Ishikawa (cell line): ENCODE measurements around the gene APBB2.

ENCODE experiments used
- CEBPB ChIP-seq: IDR thresholded peaks from 2 replicates; pipeline ENCODE4 v1.6.1; 2012
- CREB1 ChIP-seq: IDR thresholded peaks from 2 replicates; pipeline ENCODE4 v1.6.1; 2012; ENCODE audit warnings: low read depth
- EGR1 ChIP-seq: IDR thresholded peaks from 2 replicates; pipeline ENCODE4 v1.6.1; 2012
- EP300 ChIP-seq: IDR thresholded peaks from 2 replicates; pipeline ENCODE4 v1.6.1; 2012; ENCODE audit warnings: borderline replicate concordance
- FOXM1 ChIP-seq: IDR thresholded peaks from 2 replicates; pipeline ENCODE4 v1.6.1; 2012; ENCODE audit warnings: low read depth, borderline replicate concordance
- NFIC ChIP-seq: IDR thresholded peaks from 2 replicates; pipeline ENCODE4 v1.6.1; 2012
- RAD21 ChIP-seq: IDR thresholded peaks from 2 replicates; pipeline ENCODE4 v1.6.1; 2012; ENCODE audit warnings: low read depth
- TAF1 ChIP-seq: IDR thresholded peaks from 2 replicates; pipeline ENCODE4 v1.6.1; 2012; ENCODE audit warnings: low read depth, mild to moderate bottlenecking
- TCF12 ChIP-seq: IDR thresholded peaks from 2 replicates; pipeline ENCODE4 v1.6.1; 2012; ENCODE audit warnings: low read depth
- TEAD4 ChIP-seq: IDR thresholded peaks from 2 replicates; pipeline ENCODE4 v1.6.1; 2012
- YY1 ChIP-seq: IDR thresholded peaks from 2 replicates; pipeline ENCODE4 v1.6.1; 2012; ENCODE audit warnings: low read depth
- ZBTB7A ChIP-seq: IDR thresholded peaks from 2 replicates; pipeline ENCODE4 v1.6.1; 2012; ENCODE audit warnings: low read depth
- TF ChIP-seq, protein P1 (sequence below): IDR thresholded peaks from 2 replicates; pipeline ENCODE4 v1.6.1; 2012
- TF ChIP-seq, protein P2 (sequence below): IDR thresholded peaks from 2 replicates; pipeline ENCODE4 v1.6.1; 2012; ENCODE audit warnings: low read depth, mild to moderate bottlenecking
- TF ChIP-seq, protein P3 (sequence below): IDR thresholded peaks from 2 replicates; pipeline ENCODE4 v1.6.1; 2012

The APBB2 gene

DNA sequence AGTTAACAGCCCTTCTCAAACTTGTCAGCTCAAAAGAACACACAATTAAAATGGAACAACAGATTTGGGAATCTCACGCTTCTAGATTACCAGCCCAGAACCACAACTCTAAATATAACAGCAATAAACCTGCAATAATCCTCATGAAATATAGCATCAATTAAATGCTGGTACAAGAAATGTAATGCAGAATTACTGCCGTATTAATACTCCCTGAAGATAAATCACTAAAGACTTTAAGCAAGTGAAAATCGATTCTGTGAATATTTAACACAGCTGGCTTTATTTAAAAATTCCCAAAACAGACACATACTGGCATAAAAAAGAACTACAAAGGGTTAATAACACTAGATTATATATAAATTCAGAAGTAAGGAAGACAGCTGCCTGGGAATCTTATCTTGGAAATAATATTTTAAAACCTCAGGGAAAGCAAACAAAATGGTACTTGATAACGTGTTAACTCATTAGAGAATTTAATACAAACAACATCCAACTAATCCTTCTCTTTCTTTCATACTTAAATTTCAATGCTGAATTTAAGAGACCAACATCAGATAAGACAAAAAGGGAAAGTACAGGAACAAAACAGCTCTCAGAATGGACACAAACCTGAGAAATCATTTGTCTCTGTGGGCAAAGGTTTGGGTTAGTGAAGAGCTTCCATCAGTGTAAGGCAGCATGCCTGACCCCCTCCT, 34.7 kb downstream of the APBB2 start:
- TF ChIP-seq, protein P1, sequence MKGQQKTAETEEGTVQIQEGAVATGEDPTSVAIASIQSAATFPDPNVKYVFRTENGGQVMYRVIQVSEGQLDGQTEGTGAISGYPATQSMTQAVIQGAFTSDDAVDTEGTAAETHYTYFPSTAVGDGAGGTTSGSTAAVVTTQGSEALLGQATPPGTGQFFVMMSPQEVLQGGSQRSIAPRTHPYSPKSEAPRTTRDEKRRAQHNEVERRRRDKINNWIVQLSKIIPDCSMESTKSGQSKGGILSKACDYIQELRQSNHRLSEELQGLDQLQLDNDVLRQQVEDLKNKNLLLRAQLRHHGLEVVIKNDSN = no peak
- TF ChIP-seq ZBTB7A (no peak), FOXM1 (no peak), RAD21 (no peak), TCF12 (no peak), NFIC (no peak), CREB1 (no peak)
- TF ChIP-seq, protein P2, sequence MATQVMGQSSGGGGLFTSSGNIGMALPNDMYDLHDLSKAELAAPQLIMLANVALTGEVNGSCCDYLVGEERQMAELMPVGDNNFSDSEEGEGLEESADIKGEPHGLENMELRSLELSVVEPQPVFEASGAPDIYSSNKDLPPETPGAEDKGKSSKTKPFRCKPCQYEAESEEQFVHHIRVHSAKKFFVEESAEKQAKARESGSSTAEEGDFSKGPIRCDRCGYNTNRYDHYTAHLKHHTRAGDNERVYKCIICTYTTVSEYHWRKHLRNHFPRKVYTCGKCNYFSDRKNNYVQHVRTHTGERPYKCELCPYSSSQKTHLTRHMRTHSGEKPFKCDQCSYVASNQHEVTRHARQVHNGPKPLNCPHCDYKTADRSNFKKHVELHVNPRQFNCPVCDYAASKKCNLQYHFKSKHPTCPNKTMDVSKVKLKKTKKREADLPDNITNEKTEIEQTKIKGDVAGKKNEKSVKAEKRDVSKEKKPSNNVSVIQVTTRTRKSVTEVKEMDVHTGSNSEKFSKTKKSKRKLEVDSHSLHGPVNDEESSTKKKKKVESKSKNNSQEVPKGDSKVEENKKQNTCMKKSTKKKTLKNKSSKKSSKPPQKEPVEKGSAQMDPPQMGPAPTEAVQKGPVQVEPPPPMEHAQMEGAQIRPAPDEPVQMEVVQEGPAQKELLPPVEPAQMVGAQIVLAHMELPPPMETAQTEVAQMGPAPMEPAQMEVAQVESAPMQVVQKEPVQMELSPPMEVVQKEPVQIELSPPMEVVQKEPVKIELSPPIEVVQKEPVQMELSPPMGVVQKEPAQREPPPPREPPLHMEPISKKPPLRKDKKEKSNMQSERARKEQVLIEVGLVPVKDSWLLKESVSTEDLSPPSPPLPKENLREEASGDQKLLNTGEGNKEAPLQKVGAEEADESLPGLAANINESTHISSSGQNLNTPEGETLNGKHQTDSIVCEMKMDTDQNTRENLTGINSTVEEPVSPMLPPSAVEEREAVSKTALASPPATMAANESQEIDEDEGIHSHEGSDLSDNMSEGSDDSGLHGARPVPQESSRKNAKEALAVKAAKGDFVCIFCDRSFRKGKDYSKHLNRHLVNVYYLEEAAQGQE = no peak
- TF ChIP-seq, protein P3, sequence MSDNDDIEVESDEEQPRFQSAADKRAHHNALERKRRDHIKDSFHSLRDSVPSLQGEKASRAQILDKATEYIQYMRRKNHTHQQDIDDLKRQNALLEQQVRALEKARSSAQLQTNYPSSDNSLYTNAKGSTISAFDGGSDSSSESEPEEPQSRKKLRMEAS = no peak

DNA sequence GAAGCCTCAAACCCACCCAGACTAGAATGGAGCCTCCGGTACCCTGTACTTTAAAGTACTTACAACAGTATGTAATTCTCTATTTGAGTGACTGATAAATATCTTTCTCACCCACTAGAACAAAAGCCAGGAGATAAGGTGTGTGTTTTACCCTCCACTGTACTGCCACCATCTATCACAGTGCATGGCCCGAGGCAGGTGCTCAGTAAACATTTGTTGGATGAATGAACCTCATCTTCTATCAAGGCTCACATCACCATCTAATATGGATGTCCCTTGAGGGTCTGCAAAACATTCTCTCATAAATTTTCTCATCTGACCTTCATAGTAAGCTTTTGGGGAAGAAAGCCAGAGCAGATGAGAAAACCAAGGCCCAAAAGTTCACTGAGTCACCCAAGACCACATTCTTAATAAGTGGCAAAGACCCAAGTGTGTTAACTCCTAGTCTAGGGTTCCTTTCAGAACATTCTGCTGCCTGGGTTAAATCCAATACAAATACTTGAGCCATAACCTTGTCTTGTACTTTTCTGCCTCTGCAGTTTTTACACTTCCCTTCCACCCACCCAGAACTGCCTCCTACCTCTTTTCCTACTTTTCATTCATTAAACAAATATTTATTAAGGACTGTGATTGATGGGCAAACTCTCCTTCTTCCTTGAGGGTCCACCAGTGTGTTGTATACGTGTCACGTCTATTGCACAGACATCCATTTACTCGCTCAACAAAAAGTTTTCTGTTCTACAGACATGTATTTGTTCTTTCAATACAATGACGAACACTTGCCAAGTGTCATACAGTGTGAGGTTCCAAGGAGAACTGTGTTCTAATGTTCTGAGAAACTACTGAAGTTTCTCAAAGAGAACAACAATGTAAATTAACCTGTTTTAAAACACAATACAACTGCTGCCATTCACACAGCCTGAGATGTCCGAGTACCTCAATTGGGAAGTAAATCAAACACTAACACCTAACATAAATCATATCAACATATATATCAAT, 35.7 kb downstream of the APBB2 start:
- TF ChIP-seq RAD21 = no peak
- TF ChIP-seq, protein P2 = no peak
- no peak for TF ChIP-seq ZBTB7A
- TF ChIP-seq CEBPB = no peak
- no peak for TF ChIP-seq TCF12
- TF ChIP-seq TEAD4 = no peak
- TF ChIP-seq YY1 = no peak
- no peak for TF ChIP-seq TAF1
- TF ChIP-seq NFIC = no peak
- TF ChIP-seq, protein P3 = no peak
- TF ChIP-seq EGR1 = no peak
- TF ChIP-seq EP300 = no peak
- TF ChIP-seq CREB1 = no peak
- TF ChIP-seq FOXM1 = no peak
- TF ChIP-seq, protein P1 = no peak

DNA sequence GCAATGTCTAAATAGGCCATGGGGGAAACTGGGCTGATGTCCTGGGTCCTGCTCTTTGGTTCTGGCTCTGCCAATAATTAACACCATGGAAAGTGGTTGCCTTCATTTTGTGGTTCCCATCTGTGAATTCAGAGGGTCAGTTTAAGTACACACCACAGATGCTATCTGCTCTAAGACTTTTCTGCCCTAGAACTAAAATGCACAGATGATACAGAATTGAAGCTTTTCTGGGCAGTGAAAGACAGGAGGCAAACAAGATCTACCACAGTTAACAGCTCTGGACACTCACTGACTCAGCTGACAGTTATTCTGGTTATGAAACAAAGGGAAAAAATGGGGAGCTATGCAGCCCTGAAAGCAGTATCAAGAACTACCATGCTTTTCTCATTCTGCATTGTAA, 37.3 kb downstream of the APBB2 start:
- TF ChIP-seq EP300 = no peak
- peak; percentile 7; the same call in 1 of the 2 replicates for TF ChIP-seq RAD21
- TF ChIP-seq EGR1 = no peak
- TF ChIP-seq TCF12 = no peak
- no peak for TF ChIP-seq TAF1

DNA sequence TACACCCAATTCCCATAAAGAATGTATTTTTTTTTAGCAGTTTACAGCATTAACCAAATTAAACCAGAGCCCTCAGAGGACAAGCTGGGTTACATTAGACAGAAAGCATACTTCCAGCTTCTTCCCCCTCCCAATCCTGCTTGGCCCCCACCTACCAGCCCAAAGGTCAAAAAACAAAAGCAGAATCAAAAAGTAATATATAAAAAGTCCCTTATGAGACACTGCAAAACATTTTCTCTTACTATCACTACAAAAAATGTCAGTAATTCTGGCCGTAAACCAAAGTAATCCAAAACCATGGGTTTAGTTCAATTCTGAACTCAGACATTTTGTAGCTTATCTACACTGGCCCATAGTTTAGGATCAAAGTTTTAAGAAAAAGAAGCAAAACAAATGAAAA, 38.0 kb downstream of the APBB2 start:
- TF ChIP-seq RAD21 (no peak), EGR1 (no peak), FOXM1 (no peak), TEAD4 (no peak), CEBPB (no peak), NFIC (no peak), TAF1 (no peak), ZBTB7A (no peak), CREB1 (no peak), EP300 (no peak), TCF12 (no peak)
- TF ChIP-seq, protein P1 = no peak
- TF ChIP-seq, protein P3 = no peak
- TF ChIP-seq, protein P2 = no peak
